ENCODE measurements around the gene TCEAL9.

Gene TCEAL9

DNA sequence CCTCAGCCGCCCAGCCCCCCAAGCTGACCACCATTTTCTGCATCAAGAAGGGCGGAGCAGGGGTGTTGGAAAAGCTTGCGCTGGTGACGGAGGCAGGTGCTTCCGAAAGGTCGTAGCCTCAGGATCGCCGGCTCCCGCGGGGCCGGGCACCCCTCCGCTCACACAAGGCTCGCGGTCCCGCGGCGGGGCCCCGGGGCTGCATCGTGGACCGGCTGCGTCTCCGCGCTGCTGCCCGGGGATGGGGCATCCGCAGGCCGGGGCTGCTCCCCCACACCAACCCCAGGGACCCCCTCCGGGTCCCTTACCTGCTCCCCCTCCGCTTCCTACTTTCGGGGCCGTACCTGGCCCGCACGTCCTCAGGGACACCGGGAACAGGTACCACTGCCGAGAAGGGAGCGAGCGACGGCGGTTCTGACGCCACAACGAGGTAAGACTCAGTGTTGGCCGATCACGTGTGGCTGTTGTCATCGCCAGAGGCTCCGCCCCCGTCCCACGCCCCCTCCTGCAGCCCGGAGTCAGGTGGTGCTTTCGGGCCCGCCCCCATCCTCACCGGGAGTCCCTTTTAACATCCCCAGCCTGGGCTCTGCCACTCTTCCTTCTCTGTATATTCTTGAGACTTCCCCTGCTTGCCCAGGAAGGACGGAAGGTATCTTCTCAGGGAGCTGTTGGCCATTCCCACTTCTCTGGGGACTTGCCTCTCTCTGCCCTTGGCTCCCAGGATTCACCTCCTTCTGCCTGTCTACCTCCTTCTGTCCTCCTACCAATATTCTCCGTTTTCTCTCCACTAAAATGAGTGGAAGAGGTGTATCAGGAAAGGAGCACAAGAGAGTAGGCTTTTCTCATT lies 45.5 kb upstream of the TCEAL9 start, which contains the start of gene BEX2 (continued):
- TF ChIP-seq KLF9 (tag by site-specific recombination; IDR thresholded peaks at IDR 0.05; ENCODE audit: low read depth) = peak; percentile 88
- peak; percentile 93 for TF ChIP-seq ZBTB20 (tag by site-specific recombination; IDR thresholded peaks at IDR 0.05)
- TF ChIP-seq KLF8 (tag by site-specific recombination; IDR thresholded peaks at IDR 0.05) = peak; percentile 20; the same call in 1 of the 2 replicates
- TF ChIP-seq, protein P1, sequence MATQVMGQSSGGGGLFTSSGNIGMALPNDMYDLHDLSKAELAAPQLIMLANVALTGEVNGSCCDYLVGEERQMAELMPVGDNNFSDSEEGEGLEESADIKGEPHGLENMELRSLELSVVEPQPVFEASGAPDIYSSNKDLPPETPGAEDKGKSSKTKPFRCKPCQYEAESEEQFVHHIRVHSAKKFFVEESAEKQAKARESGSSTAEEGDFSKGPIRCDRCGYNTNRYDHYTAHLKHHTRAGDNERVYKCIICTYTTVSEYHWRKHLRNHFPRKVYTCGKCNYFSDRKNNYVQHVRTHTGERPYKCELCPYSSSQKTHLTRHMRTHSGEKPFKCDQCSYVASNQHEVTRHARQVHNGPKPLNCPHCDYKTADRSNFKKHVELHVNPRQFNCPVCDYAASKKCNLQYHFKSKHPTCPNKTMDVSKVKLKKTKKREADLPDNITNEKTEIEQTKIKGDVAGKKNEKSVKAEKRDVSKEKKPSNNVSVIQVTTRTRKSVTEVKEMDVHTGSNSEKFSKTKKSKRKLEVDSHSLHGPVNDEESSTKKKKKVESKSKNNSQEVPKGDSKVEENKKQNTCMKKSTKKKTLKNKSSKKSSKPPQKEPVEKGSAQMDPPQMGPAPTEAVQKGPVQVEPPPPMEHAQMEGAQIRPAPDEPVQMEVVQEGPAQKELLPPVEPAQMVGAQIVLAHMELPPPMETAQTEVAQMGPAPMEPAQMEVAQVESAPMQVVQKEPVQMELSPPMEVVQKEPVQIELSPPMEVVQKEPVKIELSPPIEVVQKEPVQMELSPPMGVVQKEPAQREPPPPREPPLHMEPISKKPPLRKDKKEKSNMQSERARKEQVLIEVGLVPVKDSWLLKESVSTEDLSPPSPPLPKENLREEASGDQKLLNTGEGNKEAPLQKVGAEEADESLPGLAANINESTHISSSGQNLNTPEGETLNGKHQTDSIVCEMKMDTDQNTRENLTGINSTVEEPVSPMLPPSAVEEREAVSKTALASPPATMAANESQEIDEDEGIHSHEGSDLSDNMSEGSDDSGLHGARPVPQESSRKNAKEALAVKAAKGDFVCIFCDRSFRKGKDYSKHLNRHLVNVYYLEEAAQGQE (tag by site-specific recombination; IDR thresholded peaks at IDR 0.05) = 0 out of 2 replicates have a peak, but pooled peaks have one; percentile 26
- peak; percentile 51; the same call in 1 of the 2 replicates for TF ChIP-seq ZFHX2 (tag by site-specific recombination; conservative IDR thresholded peaks at IDR 0.05)
- no peak for TF ChIP-seq ZNF792 (tag by site-specific recombination; IDR thresholded peaks at IDR 0.05)
- peak; percentile 20; the same call in 1 of the 2 replicates for TF ChIP-seq ZNF600 (tag by site-specific recombination; IDR thresholded peaks at IDR 0.05)
- TF ChIP-seq KLF16 (tag by site-specific recombination; IDR thresholded peaks at IDR 0.05) = peak; percentile 68; the same call in 1 of the 2 replicates

DNA sequence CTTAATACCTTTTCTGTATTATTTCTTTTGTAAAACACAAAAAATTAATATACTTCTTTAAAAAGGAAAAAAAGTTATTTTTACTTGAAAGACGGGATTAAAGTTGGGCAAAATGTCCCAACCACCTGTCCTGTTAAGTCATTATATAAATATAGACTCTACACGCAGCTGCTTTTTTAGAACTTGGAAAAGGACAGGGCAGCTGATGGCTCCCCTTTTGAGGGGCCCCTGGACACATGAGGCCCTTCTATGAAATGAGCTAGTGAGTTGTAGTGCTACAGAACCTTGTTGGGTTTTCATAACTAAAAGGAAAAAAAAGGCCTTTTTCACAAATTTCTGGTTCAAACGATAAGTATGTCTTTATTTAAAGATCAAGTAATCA lies 44.9 kb upstream of the TCEAL9 start:
- ChIA-PET CTCF (no interaction called here), POLR2A (no interaction called here)
- Histone ChIP-seq H3K36me3 (ENCODE audit: control insufficient read depth in 2 of 2, insufficient read depth in 1 of 2, low read length in 2 of 2) (no peaks in the 10 kb centered on the region), H3K9me3 (ENCODE audit: control insufficient read depth, insufficient read depth, low read depth, low read length) (no peaks in the 10 kb centered on the region), H3K4me3 (ENCODE audit: low read depth, low read length) (no peak overlapping the region), H3K4me1 (ENCODE audit: control insufficient read depth, insufficient read depth, low read length) (no peaks in the 10 kb centered on the region), H3K27ac (ENCODE audit: extremely low read depth, low read depth, low read length) (no peak overlapping the region)
- TF ChIP-seq ZFP69B (tag by site-specific recombination; IDR thresholded peaks at IDR 0.05) (no peak), ZNF529 (tag by site-specific recombination; IDR thresholded peaks at IDR 0.05; ENCODE audit: insufficient replicate concordance) (no peak), GLI2 (tag by site-specific recombination; IDR thresholded peaks at IDR 0.05; ENCODE audit: borderline replicate concordance, low read depth) (no peak), ZNF169 (tag by site-specific recombination; IDR thresholded peaks at IDR 0.05) (no peak), ZNF701 (tag by site-specific recombination; IDR thresholded peaks at IDR 0.05) (no peak), ZNF140 (tag by site-specific recombination; IDR thresholded peaks at IDR 0.05) (no peak), ZNF366 (tag by site-specific recombination; conservative IDR thresholded peaks at IDR 0.05) (no peak), ZIC2 (tag by site-specific recombination; IDR thresholded peaks at IDR 0.05) (no peak), ZNF510 (tag by site-specific recombination; IDR thresholded peaks at IDR 0.05; ENCODE audit: insufficient replicate concordance) (no peak)
- TF ChIP-seq, protein P1 (tag by site-specific recombination; IDR thresholded peaks at IDR 0.05) = no peak
